Measurements from ENCODE around the gene ME1. TPM values are rescaled to one million over a fixed set of nuclear protein-coding genes. Genes with fewer than 3 reads are reported as not detected.

Gene ME1
- total RNA-seq, 1 donor from 2014 or later, result 3.5 TPM

GRCh38 chr6:83443516-83443915 lies 12.7 kb upstream of the ME1 start:
- DNase-seq, result no peak
- no peak for TF ChIP-seq CTCF (IDR thresholded peaks at IDR 0.05; ENCODE audit: partially characterized antibody, unreplicated experiment)
- no peak overlapping the region for H3K4me3 Mint-ChIP-seq (ENCODE audit: unreplicated experiment)
- H3K27ac Mint-ChIP-seq (ENCODE audit: unreplicated experiment), result no peak overlapping the region
- H3K36me3 Mint-ChIP-seq (ENCODE audit: unreplicated experiment), result no peaks in the 10 kb centered on the region
- peaks cover 2% of the 10 kb centered on the region for H3K9me3 Mint-ChIP-seq (ENCODE audit: unreplicated experiment)
- peaks cover 2% of the 10 kb centered on the region for H3K4me1 Mint-ChIP-seq (ENCODE audit: low read depth, unreplicated experiment)
- H3K27me3 Mint-ChIP-seq (ENCODE audit: unreplicated experiment), result peaks cover 2% of the 10 kb centered on the region

DNA sequence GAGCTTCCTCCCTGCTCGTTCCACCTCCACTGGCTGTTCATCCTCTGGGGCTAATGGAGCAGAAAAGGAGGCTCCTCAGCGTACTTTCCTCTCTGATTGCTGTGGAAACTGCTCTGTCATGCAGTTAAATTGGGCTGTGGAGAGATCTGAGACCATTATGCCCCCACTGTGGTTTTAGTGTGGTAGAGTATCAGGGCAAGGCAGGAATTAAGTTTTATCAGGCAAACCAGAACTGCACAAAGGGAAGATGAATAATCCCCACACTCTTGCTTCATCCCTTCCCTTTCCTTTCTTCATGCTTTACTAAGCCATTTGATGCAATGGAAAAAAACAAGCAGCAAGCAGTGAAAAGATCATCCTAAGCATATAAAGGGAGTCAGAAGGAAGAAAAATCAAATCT lies 11.9 kb upstream of the ME1 start:
- H3K27ac Mint-ChIP-seq (ENCODE audit: unreplicated experiment), result no peak overlapping the region
- no peak for TF ChIP-seq CTCF (IDR thresholded peaks at IDR 0.05; ENCODE audit: partially characterized antibody, unreplicated experiment)
- no peaks in the 10 kb centered on the region for H3K36me3 Mint-ChIP-seq (ENCODE audit: unreplicated experiment)
- H3K27me3 Mint-ChIP-seq (ENCODE audit: unreplicated experiment), result peaks cover 2% of the 10 kb centered on the region
- H3K4me1 Mint-ChIP-seq (ENCODE audit: low read depth, unreplicated experiment), result peaks cover 2% of the 10 kb centered on the region
- DNase-seq, result no peak
- peaks cover 2% of the 10 kb centered on the region for H3K9me3 Mint-ChIP-seq (ENCODE audit: unreplicated experiment)
- no peak overlapping the region for H3K4me3 Mint-ChIP-seq (ENCODE audit: unreplicated experiment)

DNA sequence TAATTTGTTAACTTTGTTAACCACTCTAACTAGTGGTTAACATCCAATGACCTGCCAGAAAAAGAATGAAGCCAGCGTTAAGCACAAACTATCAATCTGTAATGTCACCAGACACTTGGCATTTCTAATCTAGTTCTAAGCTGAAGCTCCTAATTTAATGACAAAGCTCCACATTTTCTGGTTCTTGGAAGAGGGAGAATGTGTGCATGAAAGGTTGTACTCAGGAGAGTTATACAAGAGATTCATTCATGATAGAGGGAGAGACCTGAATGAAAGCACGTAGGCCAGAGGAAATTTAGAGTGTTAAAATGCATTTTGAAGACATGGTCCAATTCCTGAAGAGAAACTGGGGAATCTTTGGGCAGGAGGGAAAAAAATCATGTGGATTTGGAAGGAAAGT lies 8.3 kb upstream of the ME1 start:
- TF ChIP-seq CTCF (IDR thresholded peaks at IDR 0.05; ENCODE audit: partially characterized antibody, unreplicated experiment), result no peak
- Mint-ChIP-seq H3K9me3 (ENCODE audit: unreplicated experiment) (no peaks in the 10 kb centered on the region), H3K36me3 (ENCODE audit: unreplicated experiment) (no peaks in the 10 kb centered on the region), H3K27me3 (ENCODE audit: unreplicated experiment) (peaks cover 2% of the 10 kb centered on the region), H3K27ac (ENCODE audit: unreplicated experiment) (no peak overlapping the region), H3K4me3 (ENCODE audit: unreplicated experiment) (no peak overlapping the region), H3K4me1 (ENCODE audit: low read depth, unreplicated experiment) (no peaks in the 10 kb centered on the region)
- DNase-seq, result no peak

DNA sequence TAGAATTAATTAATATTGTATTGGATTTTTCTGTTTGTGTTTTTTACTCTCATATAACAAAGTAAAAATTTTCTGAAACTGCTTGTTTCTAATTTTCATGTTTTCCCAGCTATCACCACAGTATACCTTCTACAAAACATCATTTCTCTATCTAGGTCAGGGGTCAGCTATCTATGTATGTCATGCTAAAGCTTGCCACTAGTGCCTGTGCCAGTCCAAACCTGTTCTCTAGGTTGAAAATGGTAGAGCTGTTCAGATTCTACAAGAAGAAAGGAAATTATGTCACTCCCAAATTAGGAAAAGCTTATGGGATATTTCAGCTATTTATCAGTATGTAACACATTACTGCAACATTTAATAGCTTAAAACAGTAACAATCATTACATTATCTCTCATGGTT lies 5.8 kb upstream of the ME1 start:
- H3K36me3 Mint-ChIP-seq (ENCODE audit: unreplicated experiment), result no peaks in the 10 kb centered on the region
- peaks cover 1% of the 10 kb centered on the region for H3K9me3 Mint-ChIP-seq (ENCODE audit: unreplicated experiment)
- no peaks in the 10 kb centered on the region for H3K4me1 Mint-ChIP-seq (ENCODE audit: low read depth, unreplicated experiment)
- no peak for TF ChIP-seq CTCF (IDR thresholded peaks at IDR 0.05; ENCODE audit: partially characterized antibody, unreplicated experiment)
- H3K4me3 Mint-ChIP-seq (ENCODE audit: unreplicated experiment), result no peak overlapping the region
- peaks cover 3% of the 10 kb centered on the region for H3K27me3 Mint-ChIP-seq (ENCODE audit: unreplicated experiment)
- no peak overlapping the region for H3K27ac Mint-ChIP-seq (ENCODE audit: unreplicated experiment)
- no peak for DNase-seq

DNA sequence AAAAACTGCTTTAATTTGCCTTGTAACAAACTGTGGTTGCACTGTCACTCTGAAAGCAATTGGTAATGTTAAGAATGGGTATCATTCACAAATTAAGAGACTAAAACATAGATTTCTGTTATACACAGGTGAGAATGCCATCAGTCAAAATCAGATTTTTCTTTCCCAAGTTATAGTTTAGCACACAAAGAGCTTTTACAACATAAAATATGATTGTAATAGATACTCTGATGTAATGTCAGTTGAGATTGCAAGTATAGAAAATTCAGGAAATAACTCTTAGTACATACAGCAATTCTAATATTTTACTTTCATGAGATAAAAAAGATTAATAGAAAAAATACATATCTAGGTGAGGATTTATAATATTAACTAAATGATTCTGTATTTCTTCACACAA lies 2.3 kb upstream of the ME1 start:
- H3K4me1 Mint-ChIP-seq (ENCODE audit: low read depth, unreplicated experiment), result no peaks in the 10 kb centered on the region
- H3K4me3 Mint-ChIP-seq (ENCODE audit: unreplicated experiment), result no peak overlapping the region
- H3K9me3 Mint-ChIP-seq (ENCODE audit: unreplicated experiment), result peaks cover 3% of the 10 kb centered on the region
- no peak for TF ChIP-seq CTCF (IDR thresholded peaks at IDR 0.05; ENCODE audit: partially characterized antibody, unreplicated experiment)
- H3K27me3 Mint-ChIP-seq (ENCODE audit: unreplicated experiment), result peaks cover 1% of the 10 kb centered on the region
- no peak for DNase-seq
- H3K36me3 Mint-ChIP-seq (ENCODE audit: unreplicated experiment), result no peaks in the 10 kb centered on the region
- H3K27ac Mint-ChIP-seq (ENCODE audit: unreplicated experiment), result no peak overlapping the region
